K562 (cell line): ENCODE measurements around the gene TMOD2.

Experiments used
- CTCF ChIP-seq, 3 experiments: IDR thresholded peaks in 2 of 3; conservative IDR thresholded peaks in 1 of 3; 2 replicates each; pipeline ENCODE4 v1.5.1; 2011 to 2012; ENCODE audit warnings: low read length in 3 of 3, mild to moderate bottlenecking in 3 of 3, control low read depth in 2 of 3, improper control_type of control experiment in 1 of 3, inconsistent platforms in 1 of 3, low read depth in 1 of 3, mixed read lengths in 1 of 3, moderate library complexity in 1 of 3; ENCODE audit not compliant: insufficient read depth in 2 of 3
- EZH2 ChIP-seq: IDR thresholded peaks from 2 replicates; pipeline ENCODE4 v1.6.1; 2012; ENCODE audit warnings: low read depth, mild to moderate bottlenecking, inconsistent platforms, low read length, borderline replicate concordance
- POLR2AphosphoS5 ChIP-seq: IDR thresholded peaks from 2 replicates; pipeline ENCODE4 v1.6.1; 2011; ENCODE audit warnings: mild to moderate bottlenecking, low read depth, low read length, moderate library complexity; ENCODE audit not compliant: control insufficient read depth, insufficient read depth
- SAFB ChIP-seq: fragments of 200-400 bp; formaldehyde crosslinking; IDR thresholded peaks from 2 replicates; pipeline ENCODE4 v1.6.1; 2017; ENCODE audit warnings: low read depth, low read length, borderline replicate concordance
- ZNF586 ChIP-seq: fragments of 450-650 bp; formaldehyde crosslinking; conservative IDR thresholded peaks from 2 replicates; pipeline ENCODE4 v1.4.0; 2020; ENCODE audit warnings: mild to moderate bottlenecking, moderate library complexity
- TF ChIP-seq, protein P1 (sequence below): IDR thresholded peaks from 3 replicates; pipeline ENCODE4 v1.6.1; 2011; ENCODE audit warnings: borderline replicate concordance, mild to moderate bottlenecking; ENCODE audit not compliant: insufficient read length, insufficient read depth
- TF ChIP-seq, protein P2 (sequence below): sonication (generic); formaldehyde crosslinking; IDR thresholded peaks from 2 replicates; pipeline ENCODE4 v1.9.0; 2022; ENCODE audit warnings: mild to moderate bottlenecking, missing genetic modification reagents

DNA sequence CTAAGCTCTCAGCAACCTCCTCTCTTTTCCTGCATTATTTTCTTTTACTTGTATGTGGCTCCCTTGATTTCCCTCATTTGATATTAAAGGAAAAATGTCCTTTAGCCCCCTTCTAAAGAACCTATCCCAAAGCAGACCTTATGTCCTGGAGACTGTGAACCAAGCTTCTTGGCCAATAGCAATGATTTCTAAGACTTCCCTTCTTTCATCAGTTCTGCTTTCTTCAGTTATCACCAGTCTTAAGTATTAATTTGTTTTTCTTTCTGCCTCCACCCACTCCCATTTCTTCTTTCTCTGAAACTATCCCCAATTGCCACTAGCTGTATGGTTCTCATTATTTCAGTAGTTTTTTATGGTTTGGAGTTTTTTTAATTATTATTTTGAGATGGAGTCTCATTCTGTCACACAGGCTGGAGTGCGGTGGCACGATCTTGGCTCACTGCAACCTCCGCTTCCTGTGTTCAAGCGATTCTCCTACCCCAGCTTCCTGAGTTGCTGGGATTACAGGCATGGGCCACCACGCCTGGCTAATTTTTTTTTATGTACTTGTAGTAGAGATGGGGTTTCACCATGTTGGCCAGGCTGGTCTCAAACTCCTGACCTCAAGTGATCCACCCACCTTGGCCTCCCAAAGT lies 90.1 kb downstream of the TMOD2 start:
- TF ChIP-seq ZNF586 (CRISPR knock-in tag): no peak
- no peak for TF ChIP-seq CTCF (IDR thresholded peaks at IDR 0.05 in 2 of 3, conservative IDR thresholded peaks at IDR 0.05 in 1 of 3; ENCODE audit: insufficient read depth in 2 of 3, low read depth in 1 of 3, low read length in 3 of 3)
- TF ChIP-seq POLR2AphosphoS5: no peak
- no peak for TF ChIP-seq EZH2
- no peak for TF ChIP-seq SAFB
- TF ChIP-seq, protein P1, sequence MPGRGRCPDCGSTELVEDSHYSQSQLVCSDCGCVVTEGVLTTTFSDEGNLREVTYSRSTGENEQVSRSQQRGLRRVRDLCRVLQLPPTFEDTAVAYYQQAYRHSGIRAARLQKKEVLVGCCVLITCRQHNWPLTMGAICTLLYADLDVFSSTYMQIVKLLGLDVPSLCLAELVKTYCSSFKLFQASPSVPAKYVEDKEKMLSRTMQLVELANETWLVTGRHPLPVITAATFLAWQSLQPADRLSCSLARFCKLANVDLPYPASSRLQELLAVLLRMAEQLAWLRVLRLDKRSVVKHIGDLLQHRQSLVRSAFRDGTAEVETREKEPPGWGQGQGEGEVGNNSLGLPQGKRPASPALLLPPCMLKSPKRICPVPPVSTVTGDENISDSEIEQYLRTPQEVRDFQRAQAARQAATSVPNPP: no peak
- TF ChIP-seq, protein P2, sequence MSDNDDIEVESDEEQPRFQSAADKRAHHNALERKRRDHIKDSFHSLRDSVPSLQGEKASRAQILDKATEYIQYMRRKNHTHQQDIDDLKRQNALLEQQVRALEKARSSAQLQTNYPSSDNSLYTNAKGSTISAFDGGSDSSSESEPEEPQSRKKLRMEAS (CRISPR knock-in tag): no peak
